Neural progenitor cell (in vitro differentiated cells): Measurements from ENCODE around the gene GFM2.

Source experiments
- CTCF ChIP-seq: fragments of 200-600 bp; sonication (generic); IDR thresholded peaks from 2 replicates; pipeline ENCODE4 v1.5.1; 2017; ENCODE audit warnings: antibody characterized with exemption, mild to moderate bottlenecking
- EZH2 ChIP-seq: fragments of 200-600 bp; sonication (generic); IDR thresholded peaks from 2 replicates; pipeline ENCODE4 v1.6.1; 2017; ENCODE audit warnings: antibody characterized with exemption, mild to moderate bottlenecking, moderate library complexity

- TF ChIP-seq CTCF (peak; percentile 55), EZH2 (no peak)
Measured at GRCh38 chr5:74673011-74673790, 93.7 kb downstream of the GFM2 start.
